SK-N-MC (cell line): ENCODE measurements around the gene B3GALT5.

Experiments used
- DNase-seq: peaks from one replicate; pipeline ENCODE4 v3.0.0-alpha.2; 2011; ENCODE audit warnings: low read depth, low spot score
- H3K27ac ChIP-seq: fragments of 200-600 bp; sonication (generic); 2 replicates; pipeline ENCODE4 v1.5.1; 2016; ENCODE audit warnings: mixed run types
- H3K36me3 ChIP-seq: fragments of 200-600 bp; sonication (generic); 2 replicates; pipeline ENCODE4 v1.6.1; 2017; ENCODE audit warnings: antibody characterized with exemption, low read length, mixed read lengths; ENCODE audit not compliant: insufficient read depth
- H3K4me3 ChIP-seq: fragments of 200-600 bp; sonication (generic); 2 replicates; pipeline ENCODE4 v1.5.1; 2016
- H3K9ac ChIP-seq: fragments of 200-600 bp; sonication (generic); 2 replicates; pipeline ENCODE4 v1.8.0; 2017; ENCODE audit warnings: mixed run types, mixed read lengths; ENCODE audit not compliant: insufficient read length
- H3K9me3 ChIP-seq: fragments of 200-600 bp; sonication (generic); 2 replicates; pipeline ENCODE4 v1.6.1; 2017; ENCODE audit warnings: low read depth, mild to moderate bottlenecking, antibody characterized with exemption, low read length, moderate library complexity, mixed read lengths
- EZH2 ChIP-seq: fragments of 200-600 bp; sonication (generic); IDR thresholded peaks from one replicate; pipeline ENCODE4 v1.6.1; 2017; ENCODE audit warnings: antibody characterized with exemption
- FOXP2 ChIP-seq: optimal IDR thresholded peaks from 2 replicates; pipeline ENCODE3; 2011; ENCODE audit warnings: mild to moderate bottlenecking, moderate library complexity; ENCODE audit not compliant: insufficient read depth; ENCODE audit errors: extremely low read length, control extremely low read depth
- POLR2AphosphoS5 ChIP-seq: IDR thresholded peaks from 2 replicates; pipeline ENCODE4 v1.6.1; 2012; ENCODE audit warnings: mild to moderate bottlenecking, low read depth, low read length, borderline replicate concordance

B3GALT5 gene

DNA sequence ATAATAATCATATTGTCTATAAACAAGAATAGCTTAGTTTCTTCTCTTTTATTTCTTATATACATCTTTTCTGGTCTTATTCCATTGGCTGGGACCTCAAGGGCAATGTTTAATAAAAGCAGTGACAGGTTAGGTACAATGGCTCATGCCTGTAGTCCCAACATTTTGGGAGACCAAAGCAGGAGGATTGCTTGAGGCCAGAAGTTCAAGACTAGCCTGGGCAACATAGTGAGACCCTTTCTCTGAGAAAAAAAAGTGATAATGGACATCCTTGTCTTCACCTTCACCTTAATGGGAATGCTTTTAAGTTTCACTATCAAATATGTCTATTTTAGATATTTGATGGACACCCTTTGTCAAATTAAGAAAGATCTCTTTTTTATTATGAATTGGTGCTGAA, 8.1 kb downstream of the B3GALT5 start:
- DNase-seq = no peak
- Histone ChIP-seq H3K9ac (no peak overlapping the region), H3K9me3 (no peaks in the 10 kb centered on the region), H3K36me3 (no peaks in the 10 kb centered on the region), H3K4me3 (no peak overlapping the region), H3K27ac (no peak overlapping the region)
- TF ChIP-seq FOXP2 (no peak), EZH2 (no peak)

DNA sequence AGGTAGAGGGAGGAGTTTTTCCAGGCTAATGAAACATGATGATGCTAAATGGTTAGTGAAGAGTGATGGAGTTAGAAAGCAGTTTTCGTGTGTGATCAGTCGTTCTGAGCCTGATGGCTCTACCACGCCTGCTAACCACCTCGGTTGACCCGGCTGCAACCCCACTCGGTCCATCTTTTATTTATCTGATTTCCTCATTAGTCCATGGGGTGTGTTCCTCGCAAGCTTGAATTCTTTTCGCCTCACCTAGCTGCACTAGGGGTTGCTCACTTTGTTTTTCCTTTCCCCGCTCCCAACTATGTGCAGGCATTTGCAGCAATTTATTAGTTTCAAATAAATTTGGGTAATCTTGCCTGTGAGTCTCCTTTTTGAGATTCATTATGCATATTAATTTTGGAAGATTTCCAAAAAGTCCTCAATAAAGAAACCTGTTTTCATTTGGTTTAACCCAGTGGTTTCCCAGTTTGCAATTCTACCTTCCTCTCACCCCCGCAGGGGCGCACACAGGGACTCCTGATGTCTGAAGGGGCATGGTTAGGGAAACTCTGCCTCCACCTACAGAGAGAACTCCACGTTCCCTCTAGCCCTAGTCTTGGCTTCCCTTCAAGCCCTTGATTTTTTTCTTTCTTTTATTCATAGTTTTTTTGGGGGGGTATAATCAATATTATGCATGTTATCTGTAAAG, 12.6 kb downstream of the B3GALT5 start:
- H3K9me3 ChIP-seq = no peaks in the 10 kb centered on the region
- no peak overlapping the region for H3K4me3 ChIP-seq
- no peak for DNase-seq
- H3K27ac ChIP-seq = no peak overlapping the region
- H3K9ac ChIP-seq = no peak overlapping the region
- TF ChIP-seq POLR2AphosphoS5 = no peak
- no peak for TF ChIP-seq EZH2
- no peak for TF ChIP-seq FOXP2
- no peaks in the 10 kb centered on the region for H3K36me3 ChIP-seq

DNA sequence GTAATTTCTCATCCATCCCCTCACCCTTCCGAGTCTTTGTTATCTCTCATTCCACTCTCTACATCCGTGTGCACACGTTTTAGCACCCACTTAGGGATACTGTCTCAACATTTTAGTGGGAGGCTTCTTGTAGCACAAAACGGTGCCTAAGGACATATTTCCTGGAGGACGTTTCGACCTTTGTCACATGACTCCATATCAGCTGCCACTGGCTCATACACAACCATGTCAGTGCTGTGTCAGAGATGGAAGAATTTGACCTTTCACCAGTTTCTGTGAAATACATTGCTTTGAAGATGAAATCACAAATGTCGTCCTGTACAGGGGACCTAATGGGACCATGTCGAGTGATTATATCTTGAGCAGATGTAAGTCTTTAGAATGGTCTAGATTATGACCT, 15.6 kb downstream of the B3GALT5 start:
- no peak overlapping the region for H3K27ac ChIP-seq
- no peak for DNase-seq
- TF ChIP-seq FOXP2 = no peak
- no peak for TF ChIP-seq POLR2AphosphoS5
- TF ChIP-seq EZH2 = no peak
- H3K9ac ChIP-seq = no peak overlapping the region
- no peaks in the 10 kb centered on the region for H3K36me3 ChIP-seq
- no peaks in the 10 kb centered on the region for H3K9me3 ChIP-seq
- no peak overlapping the region for H3K4me3 ChIP-seq

DNA sequence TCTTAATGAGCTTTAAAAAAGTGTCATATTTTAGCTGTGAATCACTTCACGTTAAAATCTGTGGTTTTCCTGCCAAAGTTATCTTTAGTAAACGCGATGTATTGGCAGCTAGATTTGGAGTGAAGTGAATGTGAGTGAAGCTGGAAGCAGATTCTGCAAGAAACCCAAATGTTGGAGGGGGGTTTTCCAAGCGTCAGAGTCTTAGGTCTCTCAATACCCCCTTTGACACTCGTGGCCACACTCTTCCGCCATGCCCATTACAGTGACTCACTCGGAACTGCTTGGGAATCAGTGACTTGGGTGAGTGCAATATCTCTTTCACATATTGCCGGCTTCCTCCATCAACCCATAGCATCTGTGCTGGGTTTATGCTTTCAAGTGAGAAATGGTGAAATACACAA, 17.5 kb downstream of the B3GALT5 start:
- Histone ChIP-seq H3K9ac (no peak overlapping the region), H3K9me3 (no peaks in the 10 kb centered on the region), H3K27ac (no peak overlapping the region), H3K4me3 (no peak overlapping the region), H3K36me3 (no peaks in the 10 kb centered on the region)
- no peak for DNase-seq
- no peak for TF ChIP-seq FOXP2
- no peak for TF ChIP-seq EZH2
- TF ChIP-seq POLR2AphosphoS5 = no peak

DNA sequence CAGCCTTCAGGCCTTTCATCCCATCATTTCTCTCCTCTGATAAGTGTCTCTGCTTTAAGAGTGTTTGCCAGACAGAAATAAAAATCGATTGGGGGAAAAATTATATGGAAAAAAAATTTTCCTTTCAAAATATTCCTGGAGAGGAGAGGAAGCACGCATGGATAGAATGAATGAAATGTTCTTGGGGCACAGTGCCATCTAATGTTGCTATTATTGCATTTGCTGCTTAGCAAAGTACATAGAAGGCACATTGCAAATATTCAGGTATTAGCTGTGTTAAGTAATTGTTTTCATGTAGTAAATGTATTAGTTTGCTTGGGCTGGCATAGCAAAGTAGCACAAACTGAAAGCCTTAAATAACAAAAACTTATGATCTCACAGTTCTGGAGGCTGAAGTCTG, 18.1 kb downstream of the B3GALT5 start:
- DNase-seq = no peak
- Histone ChIP-seq H3K27ac (no peak overlapping the region), H3K9ac (no peak overlapping the region), H3K36me3 (no peaks in the 10 kb centered on the region), H3K9me3 (no peaks in the 10 kb centered on the region), H3K4me3 (no peak overlapping the region)
- TF ChIP-seq FOXP2 = no peak
- no peak for TF ChIP-seq POLR2AphosphoS5
- no peak for TF ChIP-seq EZH2

DNA sequence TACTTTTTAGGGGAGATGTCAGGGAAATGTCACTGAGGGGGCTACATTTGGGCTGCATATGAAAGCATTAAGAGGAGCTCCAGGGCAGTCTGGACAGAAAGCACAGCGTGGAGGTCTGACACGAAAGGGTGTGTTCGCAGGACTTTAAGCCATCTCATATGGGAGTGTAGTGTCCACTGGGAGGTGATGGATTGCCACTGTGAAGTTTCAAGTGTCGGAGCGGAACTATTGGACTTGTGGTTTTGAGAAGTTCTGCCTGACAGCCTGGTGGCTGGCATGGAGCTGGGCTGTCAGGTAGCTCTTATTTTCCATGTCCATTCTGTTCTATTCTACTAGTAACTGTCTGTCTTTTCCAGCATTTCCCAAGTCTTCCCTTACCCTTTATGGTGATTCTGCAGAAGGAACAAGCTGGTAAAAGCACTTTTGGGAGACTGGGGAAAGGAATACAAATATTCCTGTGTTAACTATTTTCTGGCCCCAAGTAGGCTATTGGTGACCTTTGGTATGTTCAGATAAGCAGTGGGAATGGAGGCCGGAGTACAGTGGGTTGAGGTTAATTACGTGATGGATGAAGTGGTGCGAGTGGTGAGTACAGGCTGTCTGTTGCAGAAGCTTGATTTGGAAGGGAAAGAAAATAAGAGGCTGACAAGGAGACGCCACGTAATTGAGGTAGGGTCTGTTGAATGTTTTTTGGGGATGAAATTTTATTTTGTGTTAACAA, 19.3 kb downstream of the B3GALT5 start:
- Histone ChIP-seq H3K36me3 (no peaks in the 10 kb centered on the region), H3K9ac (no peak overlapping the region), H3K9me3 (no peaks in the 10 kb centered on the region), H3K27ac (no peak overlapping the region), H3K4me3 (no peak overlapping the region)
- TF ChIP-seq FOXP2 (no peak), POLR2AphosphoS5 (no peak), EZH2 (no peak)
- no peak for DNase-seq

DNA sequence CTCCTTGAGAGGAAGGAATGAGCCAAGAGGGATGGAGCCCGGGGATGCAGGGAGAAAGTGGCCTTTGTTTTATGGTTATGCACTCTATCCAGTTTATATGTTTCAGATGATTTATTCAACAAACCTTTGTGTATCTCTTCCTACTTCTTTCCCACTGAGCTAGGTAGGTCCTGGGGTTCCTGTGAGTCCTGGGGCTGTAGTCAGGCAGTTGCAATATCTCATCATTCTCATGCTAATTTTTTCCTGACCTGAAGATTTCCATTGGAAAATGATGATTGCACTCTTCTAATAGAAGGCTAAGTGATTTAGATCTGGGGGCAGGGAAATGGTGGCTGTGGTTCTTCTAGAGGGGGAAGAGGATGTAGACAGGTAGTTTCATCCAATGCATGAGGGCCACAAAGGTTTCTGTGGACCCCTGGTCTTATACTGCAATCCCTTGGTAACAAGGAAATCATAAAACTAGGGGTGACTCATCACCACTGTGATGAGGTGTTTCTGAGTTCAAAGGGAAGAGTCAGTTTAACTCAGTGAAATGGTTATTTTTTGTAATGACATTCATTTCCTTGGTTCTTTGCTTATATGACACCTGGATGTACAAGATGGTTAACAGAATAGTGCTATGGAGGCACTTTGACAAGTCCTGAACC, 20.2 kb downstream of the B3GALT5 start:
- no peak overlapping the region for H3K9ac ChIP-seq
- DNase-seq = no peak
- no peak overlapping the region for H3K27ac ChIP-seq
- no peak for TF ChIP-seq FOXP2
- no peak for TF ChIP-seq POLR2AphosphoS5
- TF ChIP-seq EZH2 = no peak
- no peaks in the 10 kb centered on the region for H3K36me3 ChIP-seq
- no peak overlapping the region for H3K4me3 ChIP-seq
- H3K9me3 ChIP-seq = no peaks in the 10 kb centered on the region

DNA sequence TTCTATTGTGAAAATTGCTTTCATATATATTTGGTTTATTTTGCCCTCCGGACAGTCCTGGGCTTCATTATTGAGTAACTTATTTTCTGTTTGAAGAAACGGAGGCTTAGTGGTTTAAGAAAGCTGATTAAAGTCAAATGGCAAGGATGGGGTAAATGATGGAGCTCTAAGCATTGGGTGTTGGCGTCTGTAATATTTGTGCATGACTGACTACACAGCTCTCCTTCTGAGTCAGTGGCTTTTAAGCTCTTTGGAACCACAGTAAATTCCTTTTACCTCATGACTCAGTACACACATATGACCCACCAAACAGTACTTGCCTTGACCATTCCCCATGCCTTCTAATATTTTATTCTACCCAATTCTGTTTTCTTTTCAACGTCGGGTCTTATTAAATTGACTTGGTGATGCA, 21.0 kb downstream of the B3GALT5 start:
- no peaks in the 10 kb centered on the region for H3K9me3 ChIP-seq
- H3K36me3 ChIP-seq = no peaks in the 10 kb centered on the region
- TF ChIP-seq EZH2 = no peak
- no peak for TF ChIP-seq POLR2AphosphoS5
- TF ChIP-seq FOXP2 = no peak
- H3K9ac ChIP-seq = no peak overlapping the region
- no peak overlapping the region for H3K27ac ChIP-seq
- no peak overlapping the region for H3K4me3 ChIP-seq
- no peak for DNase-seq
